HG02852 (cell line): ENCODE data around the gene SSR1.

Experiments
- ATAC-seq: cut with Tn5 transposase; IDR thresholded peaks from one replicate; pipeline ENCODE4 v1.9.1; 2021; ENCODE audit warnings: mild to moderate bottlenecking, moderate library complexity; ENCODE audit not compliant: unreplicated experiment

Gene SSR1

GRCh38 chr6:7218406-7218988, 94.5 kb downstream of the SSR1 start:
- no peak for ATAC-seq
